ENCODE data around the gene ALDH1A2.
"Not testable (repeated sequence)": the region's sequence is repeated elsewhere in the genome, so short reads cannot be mapped to it uniquely, and the experiment has no call there.

Gene ALDH1A2

GRCh38 chr15:58014040-58014439, 51.5 kb downstream of the ALDH1A2 start:
- peaks cover 3% of the 10 kb centered on the region for H3K27me3 ChIP-seq (replicated peaks; ENCODE audit: control insufficient read depth, insufficient read depth, low read length, poor library complexity, severe bottlenecking)
- DNase-seq, result no peak
- H3K36me3 ChIP-seq (ENCODE audit: control insufficient read depth, insufficient read depth, low read length), result no peaks in the 10 kb centered on the region

DNA sequence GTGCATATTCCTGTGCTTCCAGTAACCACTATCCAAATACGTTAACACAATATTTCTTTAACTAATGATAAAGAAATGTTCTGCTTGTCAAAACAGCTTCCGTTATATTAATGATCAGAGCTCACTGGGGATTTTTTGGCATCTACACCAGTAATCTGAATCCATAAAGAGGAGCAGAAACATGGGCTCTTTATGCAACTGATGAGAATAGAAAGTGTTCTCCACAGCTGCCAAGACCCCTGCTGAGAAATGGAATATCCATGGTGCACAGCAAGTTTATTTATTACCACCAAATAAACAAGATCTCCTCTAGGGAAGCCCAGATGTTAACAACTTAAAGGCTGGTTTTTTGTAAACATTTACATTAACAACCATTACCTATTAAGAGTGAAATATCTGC, 54.5 kb downstream of the ALDH1A2 start:
- Histone ChIP-seq H3K36me3 (ENCODE audit: control insufficient read depth, insufficient read depth, low read length) (no peaks in the 10 kb centered on the region), H3K4me1 (ENCODE audit: control insufficient read depth, insufficient read depth, low read length, poor library complexity, severe bottlenecking) (no peaks in the 10 kb centered on the region), H3K9me3 (ENCODE audit: control insufficient read depth, low read length) (no peaks in the 10 kb centered on the region), H3K4me3 (ENCODE audit: insufficient read depth, low read depth, low read length, poor library complexity, severe bottlenecking) (no peak overlapping the region), H3K27me3 (replicated peaks; ENCODE audit: control insufficient read depth, insufficient read depth, low read length, poor library complexity, severe bottlenecking) (peaks cover 3% of the 10 kb centered on the region), H3K27ac (ENCODE audit: insufficient read depth, low read length, poor library complexity, severe bottlenecking) (no peak overlapping the region)
- DNase-seq, result no peak

More at GRCh38 chr15:58014040-58014439, 51.5 kb downstream of the ALDH1A2 start:
- H3K4me3 ChIP-seq (ENCODE audit: insufficient read depth, low read depth, low read length, poor library complexity, severe bottlenecking), result no peak overlapping the region
- no peaks in the 10 kb centered on the region for H3K9me3 ChIP-seq (ENCODE audit: control insufficient read depth, low read length)
- H3K27ac ChIP-seq (ENCODE audit: insufficient read depth, low read length, poor library complexity, severe bottlenecking), result no peak overlapping the region
- H3K4me1 ChIP-seq (ENCODE audit: control insufficient read depth, insufficient read depth, low read length, poor library complexity, severe bottlenecking), result no peaks in the 10 kb centered on the region

DNA sequence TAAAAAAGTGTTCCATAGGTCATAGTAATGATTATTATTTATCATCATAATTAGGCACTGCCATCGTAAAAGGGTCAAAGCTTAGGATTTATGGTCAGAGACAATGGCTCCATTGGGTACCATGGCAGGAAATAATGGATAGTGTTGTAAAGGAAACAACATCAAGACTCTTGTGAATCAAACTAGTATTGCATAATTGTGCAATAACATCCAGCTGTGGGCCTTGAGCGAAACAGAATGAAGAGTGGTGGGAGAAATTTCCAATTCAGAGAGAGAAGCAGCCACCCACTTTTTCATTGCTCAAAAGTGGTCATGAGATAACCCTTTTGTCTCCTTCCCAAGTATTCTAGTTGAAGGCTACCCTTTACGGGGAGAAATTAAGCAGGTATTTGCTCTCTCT, 61.7 kb downstream of the ALDH1A2 start:
- Histone ChIP-seq H3K4me3 (ENCODE audit: insufficient read depth, low read depth, low read length, poor library complexity, severe bottlenecking) (no peak overlapping the region), H3K9me3 (ENCODE audit: control insufficient read depth, low read length) (no peaks in the 10 kb centered on the region), H3K36me3 (ENCODE audit: control insufficient read depth, insufficient read depth, low read length) (no peaks in the 10 kb centered on the region), H3K27ac (ENCODE audit: insufficient read depth, low read length, poor library complexity, severe bottlenecking) (no peak overlapping the region), H3K4me1 (ENCODE audit: control insufficient read depth, insufficient read depth, low read length, poor library complexity, severe bottlenecking) (no peaks in the 10 kb centered on the region), H3K27me3 (replicated peaks; ENCODE audit: control insufficient read depth, insufficient read depth, low read length, poor library complexity, severe bottlenecking) (no peaks in the 10 kb centered on the region)
- DNase-seq, result no peak

GRCh38 chr15:58002338-58003126, 63.0 kb downstream of the ALDH1A2 start:
- Histone ChIP-seq H3K27ac (ENCODE audit: insufficient read depth, low read length, poor library complexity, severe bottlenecking) (no peak overlapping the region), H3K36me3 (ENCODE audit: control insufficient read depth, insufficient read depth, low read length) (no peaks in the 10 kb centered on the region), H3K4me3 (ENCODE audit: insufficient read depth, low read depth, low read length, poor library complexity, severe bottlenecking) (no peak overlapping the region), H3K9me3 (ENCODE audit: control insufficient read depth, low read length) (no peaks in the 10 kb centered on the region), H3K27me3 (replicated peaks; ENCODE audit: control insufficient read depth, insufficient read depth, low read length, poor library complexity, severe bottlenecking) (no peaks in the 10 kb centered on the region), H3K4me1 (ENCODE audit: control insufficient read depth, insufficient read depth, low read length, poor library complexity, severe bottlenecking) (no peaks in the 10 kb centered on the region)
- DNase-seq, result no peak

- not testable (repeated sequence) for H3K27me3 ChIP-seq (replicated peaks; ENCODE audit: control insufficient read depth, insufficient read depth, low read length, poor library complexity, severe bottlenecking); H3K4me3 ChIP-seq (ENCODE audit: insufficient read depth, low read depth, low read length, poor library complexity, severe bottlenecking); H3K9me3 ChIP-seq (ENCODE audit: control insufficient read depth, low read length); H3K36me3 ChIP-seq (ENCODE audit: control insufficient read depth, insufficient read depth, low read length); H3K27ac ChIP-seq (ENCODE audit: insufficient read depth, low read length, poor library complexity, severe bottlenecking); H3K4me1 ChIP-seq (ENCODE audit: control insufficient read depth, insufficient read depth, low read length, poor library complexity, severe bottlenecking); DNase-seq
Measured at GRCh38 chr15:57999699-58000098, 65.8 kb downstream of the ALDH1A2 start.

DNA sequence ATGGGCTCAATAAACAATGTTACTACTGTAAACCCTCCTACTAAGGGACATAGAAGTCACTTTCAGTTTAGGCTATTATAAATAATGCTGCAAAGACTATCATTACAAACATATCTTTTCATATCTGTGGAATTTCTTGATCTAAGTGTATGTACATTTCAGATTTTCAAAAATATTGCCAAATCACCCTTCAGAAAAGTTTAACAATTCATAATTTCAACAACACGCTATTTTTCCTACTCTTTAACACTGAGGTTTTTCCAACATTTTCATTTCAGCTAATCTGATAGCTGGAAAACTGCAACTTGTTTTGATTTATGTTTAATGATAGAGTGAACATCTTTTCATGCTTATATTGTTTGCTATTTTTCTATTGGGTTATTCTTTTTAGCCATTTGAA, 69.0 kb downstream of the ALDH1A2 start:
- no peak overlapping the region for H3K4me3 ChIP-seq (ENCODE audit: insufficient read depth, low read depth, low read length, poor library complexity, severe bottlenecking)
- DNase-seq, result no peak
- H3K36me3 ChIP-seq (ENCODE audit: control insufficient read depth, insufficient read depth, low read length), result no peaks in the 10 kb centered on the region
- no peak overlapping the region for H3K27ac ChIP-seq (ENCODE audit: insufficient read depth, low read length, poor library complexity, severe bottlenecking)
- no peaks in the 10 kb centered on the region for H3K4me1 ChIP-seq (ENCODE audit: control insufficient read depth, insufficient read depth, low read length, poor library complexity, severe bottlenecking)
- H3K9me3 ChIP-seq (ENCODE audit: control insufficient read depth, low read length), result no peaks in the 10 kb centered on the region
- no peaks in the 10 kb centered on the region for H3K27me3 ChIP-seq (replicated peaks; ENCODE audit: control insufficient read depth, insufficient read depth, low read length, poor library complexity, severe bottlenecking)

GRCh38 chr15:57994221-57995049, 71.1 kb downstream of the ALDH1A2 start:
- H3K36me3 ChIP-seq (ENCODE audit: control insufficient read depth, insufficient read depth, low read length), result no peaks in the 10 kb centered on the region
- no peaks in the 10 kb centered on the region for H3K27me3 ChIP-seq (replicated peaks; ENCODE audit: control insufficient read depth, insufficient read depth, low read length, poor library complexity, severe bottlenecking)
- H3K4me3 ChIP-seq (ENCODE audit: insufficient read depth, low read depth, low read length, poor library complexity, severe bottlenecking), result no peak overlapping the region
- DNase-seq, result no peak
- H3K9me3 ChIP-seq (ENCODE audit: control insufficient read depth, low read length), result no peaks in the 10 kb centered on the region
- H3K27ac ChIP-seq (ENCODE audit: insufficient read depth, low read length, poor library complexity, severe bottlenecking), result no peak overlapping the region
- no peaks in the 10 kb centered on the region for H3K4me1 ChIP-seq (ENCODE audit: control insufficient read depth, insufficient read depth, low read length, poor library complexity, severe bottlenecking)

- DNase-seq, result no peak
- Histone ChIP-seq H3K4me1 (ENCODE audit: control insufficient read depth, insufficient read depth, low read length, poor library complexity, severe bottlenecking) (no peaks in the 10 kb centered on the region), H3K27ac (ENCODE audit: insufficient read depth, low read length, poor library complexity, severe bottlenecking) (no peak overlapping the region), H3K9me3 (ENCODE audit: control insufficient read depth, low read length) (no peaks in the 10 kb centered on the region), H3K4me3 (ENCODE audit: insufficient read depth, low read depth, low read length, poor library complexity, severe bottlenecking) (no peak overlapping the region), H3K27me3 (replicated peaks; ENCODE audit: control insufficient read depth, insufficient read depth, low read length, poor library complexity, severe bottlenecking) (no peaks in the 10 kb centered on the region), H3K36me3 (ENCODE audit: control insufficient read depth, insufficient read depth, low read length) (no peaks in the 10 kb centered on the region)
Measured at GRCh38 chr15:57993409-57994145, 71.9 kb downstream of the ALDH1A2 start.

- H3K9me3 ChIP-seq (ENCODE audit: control insufficient read depth, low read length), result no peaks in the 10 kb centered on the region
- H3K4me3 ChIP-seq (ENCODE audit: insufficient read depth, low read depth, low read length, poor library complexity, severe bottlenecking), result no peak overlapping the region
- H3K36me3 ChIP-seq (ENCODE audit: control insufficient read depth, insufficient read depth, low read length), result no peaks in the 10 kb centered on the region
- no peaks in the 10 kb centered on the region for H3K4me1 ChIP-seq (ENCODE audit: control insufficient read depth, insufficient read depth, low read length, poor library complexity, severe bottlenecking)
- no peaks in the 10 kb centered on the region for H3K27me3 ChIP-seq (replicated peaks; ENCODE audit: control insufficient read depth, insufficient read depth, low read length, poor library complexity, severe bottlenecking)
- no peak overlapping the region for H3K27ac ChIP-seq (ENCODE audit: insufficient read depth, low read length, poor library complexity, severe bottlenecking)
- no peak for DNase-seq
Measured at GRCh38 chr15:57992761-57993355, 72.7 kb downstream of the ALDH1A2 start.

All from effector memory CD4-positive, alpha-beta T cell (primary cell).